Uterus (tissue), 2 donors: Measurements from ENCODE around the gene RACGAP1.
A peak's percentile ranks its signal among the peaks of the same experiment; 100 is the strongest.

Source experiments
- CTCF ChIP-seq, 4 experiments: fragments of 200-600 bp in 2 of 4; fragments of 450-650 bp in 2 of 4; sonication (generic) in 2 of 4; IDR thresholded peaks; one replicate each; pipeline ENCODE4 v1.5.1; 2016 to 2019; ENCODE audit warnings: antibody characterized with exemption in 4 of 4, mild to moderate bottlenecking in 2 of 4, moderate library complexity in 1 of 4
- POLR2A ChIP-seq, 2 donors: fragments of 450-650 bp; IDR thresholded peaks; one replicate each; pipeline ENCODE4 v1.6.1; 2016; ENCODE audit warnings: antibody characterized with exemption in 2 of 2, mild to moderate bottlenecking in 1 of 2, moderate library complexity in 1 of 2

GRCh38 chr12:50025187-50026059, at the start of gene RACGAP1:
- TF ChIP-seq CTCF (IDR thresholded peaks at IDR 0.05) (no peak), POLR2A (IDR thresholded peaks at IDR 0.05) (peak in 1 of 2 donors; percentile 21)
